Tibial artery (tissue), 4 donors: Measurements from ENCODE around the gene MAGOH.
"Not testable (repeated sequence)": the region's sequence is repeated elsewhere in the genome, so short reads cannot be mapped to it uniquely, and the experiment has no call there.

Source experiments
- DNase-seq, 2 donors: peaks; one replicate each; pipeline ENCODE4 v3.0.0-alpha.2; 2019
- H3K27ac ChIP-seq, 2 donors: fragments of 200-600 bp; sonication (generic) in 1 of 2; 1 replicate in 1 of 2; 2 replicates in 1 of 2; pipeline ENCODE4 v1.5.1; 2018 to 2019; ENCODE audit warnings: mild to moderate bottlenecking in 1 of 2
- H3K27me3 ChIP-seq, 2 donors: fragments of 200-600 bp; sonication (generic) in 1 of 2; one replicate each; pipeline versions ENCODE4 v1.5.1 to v1.6.0; 2016 to 2019
- H3K36me3 ChIP-seq, 3 donors: fragments of 200-600 bp; sonication (generic) in 2 of 3; one replicate each; pipeline ENCODE4 v1.5.1; 2016 to 2019; ENCODE audit warnings: mild to moderate bottlenecking in 2 of 3
- H3K4me1 ChIP-seq, 4 donors: fragments of 200-600 bp; sonication (generic) in 2 of 4; 1 replicate in 3 of 4; 2 replicates in 1 of 4; pipeline ENCODE4 v1.5.1; 2016 to 2019
- H3K4me3 ChIP-seq, 2 donors: fragments of 200-600 bp; sonication (generic) in 1 of 2; 1 replicate in 1 of 2; 2 replicates in 1 of 2; pipeline ENCODE4 v1.5.1; 2018 to 2019; ENCODE audit warnings: mild to moderate bottlenecking in 2 of 2
- H3K9me3 ChIP-seq, 3 donors: fragments of 200-600 bp; sonication (generic) in 1 of 3; one replicate each; pipeline ENCODE4 v1.5.1; 2016 to 2019
- CTCF ChIP-seq, 2 experiments: fragments of 200-600 bp in 1 of 2; fragments of 450-650 bp in 1 of 2; IDR thresholded peaks; one replicate each; pipeline ENCODE4 v1.5.1; 2017 to 2019; ENCODE audit warnings: antibody characterized with exemption in 2 of 2, mild to moderate bottlenecking in 1 of 2, moderate library complexity in 1 of 2
- intact Hi-C: fragments of 100-400 bp; cut with DNase I; formaldehyde crosslinking; loops from one replicate; pipeline ENCODE4 v1.15.0; 2023; ENCODE audit warnings: low total_unique reads

MAGOH gene

GRCh38 chr1:53238197-53239155 lies at the start of gene MAGOH:
Gene MAGOH, minus strand, starts transcription at chr1:53238518. Its CDS starts 70 bp downstream, at chr1:53238448.
- Histone ChIP-seq H3K27me3 (no peaks in the 10 kb centered on the region), H3K9me3 (no peaks in the 10 kb centered on the region), H3K4me3 (peak within 1 kb of the TSS; percentile 89 to 98), H3K27ac (peak within 1 kb of the TSS; percentile 77 to 78), H3K36me3 (peaks cover 22 to 30% (median 22%) of the 10 kb centered on the region in 3 donors), H3K4me1 (peaks cover 0 to 28% (median 21%) of the 10 kb centered on the region in 4 donors)
- intact Hi-C loops = no loop called here
- DNase-seq = peak; percentile 88 to 94
- no peak for TF ChIP-seq CTCF (IDR thresholded peaks at IDR 0.05)

DNA sequence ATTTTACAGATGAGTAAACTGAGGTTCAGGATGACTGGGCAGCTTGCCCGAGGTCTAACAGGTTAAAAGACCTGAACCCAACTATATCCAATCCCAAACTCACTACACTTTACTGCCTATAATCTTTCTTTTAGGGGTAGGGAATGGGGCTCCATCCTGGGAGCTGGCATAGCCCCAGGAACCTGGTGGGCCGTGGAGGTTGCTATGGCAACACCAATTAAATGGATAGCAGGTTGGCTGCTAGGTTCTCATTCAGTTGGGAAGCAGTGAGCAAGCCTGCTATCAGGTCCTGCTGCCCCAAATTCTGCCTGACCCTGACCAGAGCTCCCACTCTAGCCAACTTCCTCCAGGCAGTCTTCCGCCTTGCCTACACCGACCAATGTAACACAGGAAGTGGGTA lies 48.6 kb upstream of the MAGOH start:
- Histone ChIP-seq H3K36me3 (no peaks in the 10 kb centered on the region), H3K27ac (no peak overlapping the region), H3K4me3 (no peak overlapping the region), H3K9me3 (no peaks in the 10 kb centered on the region), H3K4me1 (peaks cover 0 to 4% (median 2%) of the 10 kb centered on the region in 4 donors), H3K27me3 (no peaks in the 10 kb centered on the region)
- no peak for TF ChIP-seq CTCF (IDR thresholded peaks at IDR 0.05)
- intact Hi-C loops = no loop called here
- no peak for DNase-seq

DNA sequence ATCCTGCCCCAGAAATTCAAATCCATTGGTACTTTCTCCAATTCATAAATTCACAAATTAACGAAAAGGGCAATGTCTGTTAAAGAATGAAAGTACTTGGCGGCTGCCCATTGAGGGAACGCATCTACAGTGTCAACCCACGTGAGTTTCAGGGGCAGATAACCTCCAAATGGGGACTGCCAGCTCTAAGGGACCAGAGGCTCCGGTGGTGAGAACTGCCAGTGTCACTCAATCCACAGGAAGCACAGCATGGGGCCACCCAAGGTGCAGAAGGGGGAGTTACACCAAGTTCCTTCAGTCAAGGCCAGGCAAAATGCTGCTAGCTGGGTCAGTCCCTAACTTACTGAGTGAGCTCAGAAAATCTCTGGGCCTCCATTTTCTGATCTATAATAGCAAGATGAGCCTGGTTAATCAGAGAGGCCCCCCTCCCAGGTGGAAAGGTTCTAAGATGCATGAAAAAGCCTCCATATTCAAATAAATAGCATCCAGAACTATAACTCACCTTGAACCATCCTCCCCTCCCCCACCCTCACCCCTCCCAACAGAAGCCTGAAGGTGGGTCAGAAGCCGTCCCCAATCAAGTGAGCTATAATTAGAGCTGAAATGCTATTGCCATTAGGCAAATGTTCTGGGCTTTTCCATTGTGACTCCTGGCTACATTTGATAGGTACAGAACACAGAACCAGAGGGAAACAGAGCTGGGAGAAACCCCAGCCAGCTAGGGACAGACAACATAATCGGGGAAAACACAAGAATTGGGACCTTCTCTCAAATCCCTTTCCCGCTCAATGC lies 47.8 kb upstream of the MAGOH start:
- Histone ChIP-seq H3K4me3 (no peak overlapping the region), H3K27me3 (no peaks in the 10 kb centered on the region), H3K27ac (no peak overlapping the region), H3K9me3 (no peaks in the 10 kb centered on the region), H3K36me3 (no peaks in the 10 kb centered on the region), H3K4me1 (no peaks in the 10 kb centered on the region)
- intact Hi-C loops = no loop called here
- DNase-seq = no peak
- TF ChIP-seq CTCF (IDR thresholded peaks at IDR 0.05) = no peak

DNA sequence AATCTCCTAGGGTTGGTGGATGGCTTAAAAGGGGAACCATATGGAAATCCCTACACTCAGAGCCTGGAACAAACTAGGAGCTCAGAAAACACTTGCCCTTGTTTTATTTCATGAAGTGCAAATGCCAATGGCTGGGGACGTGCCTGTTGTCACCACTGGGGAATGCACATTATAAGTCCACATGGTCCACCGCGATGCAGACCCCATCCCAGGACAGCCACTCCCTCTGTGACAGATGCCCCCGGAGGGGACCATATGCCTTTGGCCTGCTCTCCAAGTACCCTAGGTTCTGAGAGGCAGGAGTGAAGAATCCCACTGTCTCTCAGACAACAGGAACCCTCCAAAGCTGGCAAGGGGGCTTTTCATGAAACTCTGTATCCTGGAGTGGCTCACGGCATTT lies 47.2 kb upstream of the MAGOH start:
- no peak for TF ChIP-seq CTCF (IDR thresholded peaks at IDR 0.05)
- Histone ChIP-seq H3K36me3 (no peaks in the 10 kb centered on the region), H3K9me3 (no peaks in the 10 kb centered on the region), H3K27me3 (no peaks in the 10 kb centered on the region), H3K27ac (no peak overlapping the region), H3K4me1 (no peaks in the 10 kb centered on the region), H3K4me3 (no peak overlapping the region)
- no peak for DNase-seq
- intact Hi-C loops = no loop called here

- intact Hi-C loops = no loop called here
- Histone ChIP-seq H3K9me3 (no peaks in the 10 kb centered on the region), H3K27me3 (no peaks in the 10 kb centered on the region), H3K4me3 (no peak overlapping the region), H3K36me3 (no peaks in the 10 kb centered on the region), H3K4me1 (no peaks in the 10 kb centered on the region), H3K27ac (no peak overlapping the region)
- no peak for TF ChIP-seq CTCF (IDR thresholded peaks at IDR 0.05)
- no peak for DNase-seq
Measured at GRCh38 chr1:53284224-53285020, 46.1 kb upstream of the MAGOH start.

DNA sequence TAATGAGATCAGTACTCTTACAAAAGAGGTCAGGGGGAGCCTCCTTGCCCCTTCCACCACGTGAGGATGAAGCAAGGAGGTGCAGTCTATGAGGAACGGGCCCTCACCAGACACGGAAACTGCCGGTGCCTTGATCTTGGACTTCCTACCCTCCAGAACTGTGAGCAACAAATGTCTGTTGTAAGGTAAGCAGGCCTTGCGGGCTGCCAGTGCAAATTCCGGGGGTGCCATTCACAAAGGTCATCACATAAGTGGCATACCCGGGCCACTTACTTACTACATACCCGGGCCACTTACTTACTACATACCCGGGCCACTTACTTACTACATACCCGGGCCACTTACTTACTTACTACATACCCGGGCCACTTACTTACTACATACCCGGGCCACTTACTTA lies 44.8 kb upstream of the MAGOH start:
- H3K4me3 ChIP-seq, DNase-seq, intact Hi-C loops, H3K27ac ChIP-seq, H3K27me3 ChIP-seq, H3K4me1 ChIP-seq, H3K36me3 ChIP-seq, H3K9me3 ChIP-seq: not testable (repeated sequence)
